Pancreas (tissue), 10 donors: ENCODE measurements around the gene PIGB. TPM values are rescaled to one million over a fixed set of nuclear protein-coding genes. Genes with fewer than 3 reads are reported as not detected.

Experiments
- ATAC-seq, 4 donors: fragments of 200-7000 bp; cut with Tn5 transposase; one replicate each; pipeline versions ENCODE4 v1.8.0 to v1.9.1; 2020; ENCODE audit warnings: mild to moderate bottlenecking in 4 of 4, moderate library complexity in 4 of 4
- DNase-seq, 6 donors: peaks; one replicate each; pipeline ENCODE4 v3.0.0-alpha.2; 2020
- FAIRE-seq: peaks from 2 replicates; lab custom pipeline; 2012; peaks lifted over from hg19 to GRCh38; lab: Jason Lieb, UNC
- H3K27ac ChIP-seq, 4 donors: fragments of 200-600 bp; sonication (generic); 1 replicate in 3 of 4; 2 replicates in 1 of 4; pipeline versions ENCODE4 v1.5.0 to v1.8.0; 2020
- H3K27me3 ChIP-seq, 4 donors: fragments of 200-600 bp; one replicate each; pipeline ENCODE4 v1.8.0; 2021
- H3K36me3 ChIP-seq, 3 donors: fragments of 200-600 bp; sonication (generic) in 1 of 3; one replicate each; pipeline versions ENCODE4 v1.5.0 to v1.8.0; 2020 to 2021
- H3K4me1 ChIP-seq, 3 donors: fragments of 200-600 bp; one replicate each; pipeline ENCODE4 v1.8.0; 2021
- H3K4me3 ChIP-seq, 4 donors: fragments of 200-600 bp; sonication (generic) in 2 of 4; one replicate each; pipeline versions ENCODE4 v1.5.0 to v1.8.0; 2020 to 2021
- H3K9me3 ChIP-seq, 4 donors: fragments of 200-600 bp; one replicate each; pipeline ENCODE4 v1.8.0; 2021
- WGBS, 2 donors: extraction: QIAGEN DNeasy Blood & Tissue Kit; methylation state at CpG; one replicate each; pipeline ENCODE4 v1.1.7; 2013; 5-methylcytosine and 5-hydroxymethylcytosine counted together
- intact Hi-C, 3 donors: fragments of 100-400 bp; cut with DNase I; formaldehyde crosslinking; loops; one replicate each; pipeline versions ENCODE4 v1.11.1 to v1.14.2; 2022
- polyA plus RNA-seq, 2 donors: library from polyadenylated mRNA; stranded (reverse); fragments of 200-250 nt; gene quantifications; one replicate each; pipeline ENCODE4 v1.2.3, GENCODE V29; 2013
- total RNA-seq, 6 donors: library from RNA; stranded (reverse); fragmentation: NEBNext Ultra II Directional in 4 of 6; extraction: Animal tissue kit (Norgen Biotek cat#: 25700) in 4 of 6; gene quantifications; one replicate each; pipeline versions ENCODE4 v1.2.1 to v1.2.4, GENCODE V29; 2021 to 2023
- TF ChIP-seq, protein P1 (sequence below), 4 donors: fragments of 200-600 bp; sonication (generic) in 3 of 4; IDR thresholded peaks; one replicate each; pipeline versions ENCODE4 v1.5.0 to v1.8.0; 2021; ENCODE audit warnings: antibody characterized with exemption in 4 of 4
- donor health status: healthy with polysubstance abuse.
- donor health status: DM: no; HTN: no; CAD: no; lungs with moderate emphysema.
- donor health status: DM: no; HTN: no; CAD: no.
- donor health status: control.
- donor health status: control.
- donor health status: Bipolar disorder and iron deficiency.
- donor health status: DM: yes; HTN: yes; CAD: no.
- donor health status: DM: no; HTN: no; CAD: no.
- donor health status: DM: no; HTN: no; CAD: no.
- donor health status: DM: yes; HTN: yes; CAD: no.

PIGB gene
- total and polyA plus RNA-seq, 8 donors: 3.4 to 13.1 (median 6.0) TPM

DNA sequence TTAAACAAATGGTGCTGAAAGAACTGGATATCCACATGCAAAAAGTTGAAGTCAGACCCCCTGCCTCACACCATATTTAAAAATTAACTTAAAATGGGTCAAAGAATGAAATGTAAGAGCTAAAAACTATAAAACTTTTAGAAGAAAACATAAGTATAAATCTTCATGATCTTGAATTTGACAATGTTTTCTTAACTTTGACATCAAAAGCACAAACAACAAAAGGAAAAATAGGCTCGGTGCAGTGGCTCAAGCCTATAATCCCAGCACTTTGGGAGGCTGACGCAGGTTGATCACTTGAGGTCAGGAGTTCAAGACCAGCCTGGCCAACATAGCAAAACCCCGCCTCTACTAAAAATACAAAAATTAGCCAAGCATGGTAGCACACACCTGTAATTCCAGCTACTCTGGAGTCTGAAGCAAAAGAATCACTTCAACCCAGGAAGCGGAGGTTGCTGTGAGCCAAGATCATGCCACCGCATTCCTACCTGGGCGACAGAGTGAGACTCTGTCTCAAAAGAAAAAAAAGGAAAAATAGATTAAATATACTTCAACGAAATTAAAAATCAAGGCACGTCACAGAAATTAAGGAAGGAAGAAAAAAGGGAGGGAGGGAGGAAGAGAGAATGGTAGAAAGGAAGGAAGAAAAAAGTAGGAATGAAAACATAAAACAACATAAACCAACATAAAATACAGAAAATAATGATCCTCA is 30.9 kb upstream of the PIGB start:
- no peak for FAIRE-seq

DNA sequence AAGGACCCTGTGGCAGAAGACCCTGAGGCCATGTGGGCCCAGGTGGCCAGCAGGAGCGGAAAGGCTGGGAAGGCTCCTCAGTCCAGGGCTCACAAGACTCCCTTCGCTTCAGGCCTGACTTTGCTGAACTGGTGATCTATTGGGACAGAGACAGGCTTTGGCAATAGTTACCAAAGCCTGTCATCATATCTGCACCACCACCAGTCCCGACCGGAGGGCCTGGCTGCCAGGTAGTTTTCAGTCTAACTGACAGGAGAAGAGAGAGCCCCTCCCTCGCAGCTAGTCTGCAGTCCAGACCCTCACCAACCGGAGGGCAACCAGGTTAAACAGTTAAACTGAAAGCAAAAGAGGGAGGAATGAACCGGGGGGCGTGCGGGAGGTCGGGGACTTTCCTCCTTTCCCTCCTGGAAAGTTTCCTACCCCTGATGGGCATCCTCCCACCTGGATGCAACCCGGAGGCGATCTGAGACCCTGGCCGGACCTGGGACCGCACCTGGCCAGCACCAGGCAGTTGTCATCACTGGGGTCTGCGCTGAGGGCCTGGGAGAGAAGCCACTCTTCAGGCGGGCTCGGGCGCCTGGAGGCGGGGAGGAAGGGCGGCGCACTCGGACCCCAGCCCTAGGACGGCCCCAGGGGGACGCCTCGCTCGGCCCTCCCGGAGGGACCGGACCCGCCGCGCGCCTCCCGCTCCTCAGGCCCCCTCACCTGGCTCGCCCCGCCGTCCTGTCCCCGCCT is 29.8 kb upstream of the PIGB start:
- Histone ChIP-seq H3K4me1 (peaks cover 8 to 18% (median 15%) of the 10 kb centered on the region in 3 donors), H3K4me3 (peak overlapping the region; percentile 53 to 88 (median 76)), H3K27me3 (no peaks in the 10 kb centered on the region), H3K9me3 (no peaks in the 10 kb centered on the region), H3K27ac (peak overlapping the region; percentile 86 to 88 (median 88)), H3K36me3 (no peaks in the 10 kb centered on the region)
- 1% methylated on average over 37 of the region's 37 CpGs for whole genome bisulfite sequencing, 2 donors
- peak; percentile 17 to 86 (median 46) for DNase-seq
- TF ChIP-seq, protein P1, sequence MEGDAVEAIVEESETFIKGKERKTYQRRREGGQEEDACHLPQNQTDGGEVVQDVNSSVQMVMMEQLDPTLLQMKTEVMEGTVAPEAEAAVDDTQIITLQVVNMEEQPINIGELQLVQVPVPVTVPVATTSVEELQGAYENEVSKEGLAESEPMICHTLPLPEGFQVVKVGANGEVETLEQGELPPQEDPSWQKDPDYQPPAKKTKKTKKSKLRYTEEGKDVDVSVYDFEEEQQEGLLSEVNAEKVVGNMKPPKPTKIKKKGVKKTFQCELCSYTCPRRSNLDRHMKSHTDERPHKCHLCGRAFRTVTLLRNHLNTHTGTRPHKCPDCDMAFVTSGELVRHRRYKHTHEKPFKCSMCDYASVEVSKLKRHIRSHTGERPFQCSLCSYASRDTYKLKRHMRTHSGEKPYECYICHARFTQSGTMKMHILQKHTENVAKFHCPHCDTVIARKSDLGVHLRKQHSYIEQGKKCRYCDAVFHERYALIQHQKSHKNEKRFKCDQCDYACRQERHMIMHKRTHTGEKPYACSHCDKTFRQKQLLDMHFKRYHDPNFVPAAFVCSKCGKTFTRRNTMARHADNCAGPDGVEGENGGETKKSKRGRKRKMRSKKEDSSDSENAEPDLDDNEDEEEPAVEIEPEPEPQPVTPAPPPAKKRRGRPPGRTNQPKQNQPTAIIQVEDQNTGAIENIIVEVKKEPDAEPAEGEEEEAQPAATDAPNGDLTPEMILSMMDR (IDR thresholded peaks at IDR 0.05): no peak
- ATAC-seq: peak; percentile 26 to 44 (median 40)
- FAIRE-seq: no peak
- intact Hi-C loops: no loop called here

More for the DNA sequence above, 30.9 kb upstream of the PIGB start:
- TF ChIP-seq, protein P1 (IDR thresholded peaks at IDR 0.05): no peak
- intact Hi-C loops: no loop called here
- 39 to 80% methylated on average over 8 of the region's 8 CpGs for WGBS, 2 donors
- Histone ChIP-seq H3K36me3 (no peaks in the 10 kb centered on the region), H3K9me3 (no peaks in the 10 kb centered on the region), H3K4me3 (peak overlapping the region; percentile 53 to 88 (median 76)), H3K27ac (peak overlapping the region in 2 of 4 donors; percentile 86 to 87), H3K4me1 (peaks cover 12 to 28% (median 17%) of the 10 kb centered on the region in 3 donors), H3K27me3 (no peaks in the 10 kb centered on the region)
- DNase-seq: no peak
- ATAC-seq: no peak

DNA sequence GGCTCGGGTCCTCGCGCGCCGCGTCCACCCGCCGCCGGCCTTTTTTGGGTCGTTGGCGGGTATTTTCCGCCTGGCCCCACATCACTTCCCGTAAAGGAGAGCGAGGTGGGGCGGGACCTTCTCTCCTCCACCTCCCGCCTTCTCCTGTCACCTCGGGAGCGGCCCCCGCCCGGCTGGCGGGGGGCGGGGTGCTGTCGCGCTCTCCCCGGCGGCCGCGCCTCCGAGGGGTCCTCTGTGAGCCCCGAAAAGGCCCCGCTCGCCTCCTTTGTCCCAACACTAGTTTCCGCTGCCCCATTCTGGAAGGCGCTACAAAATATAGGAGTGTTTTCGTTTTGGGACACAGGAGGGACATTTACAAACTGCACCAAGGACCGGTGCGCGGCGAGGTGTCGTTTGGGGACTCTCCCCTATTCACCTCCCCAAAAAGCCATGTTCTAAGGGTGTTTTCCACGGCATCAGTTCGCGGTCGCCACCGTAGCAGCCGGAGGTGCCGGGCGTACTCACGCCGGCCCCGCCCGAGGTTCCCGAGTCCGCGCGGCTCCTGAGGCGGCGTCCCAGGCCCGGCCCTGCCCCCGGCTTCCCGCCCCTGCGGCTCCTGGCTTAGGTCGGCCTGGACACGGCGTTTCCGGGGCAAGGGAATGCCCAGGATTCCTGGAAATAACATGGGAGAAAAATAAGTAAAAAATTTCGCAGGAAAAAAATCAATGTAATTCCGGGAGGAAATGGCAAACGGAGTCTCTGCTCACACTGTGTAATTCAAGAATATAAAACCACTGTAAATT is 29.1 kb upstream of the PIGB start, which contains the start of gene RAB27A:
TSS of gene RAB27A (minus strand) at position 68 of the 782 bp plus-strand sequence. CDS start 54,879 bp downstream, outside the sequence.
- intact Hi-C loops: loop anchor here in 1 of 3 donors (5.0 kb wide), 1 partner anchor 73 kb away; no protein-coding TSS in a partner anchor

DNA sequence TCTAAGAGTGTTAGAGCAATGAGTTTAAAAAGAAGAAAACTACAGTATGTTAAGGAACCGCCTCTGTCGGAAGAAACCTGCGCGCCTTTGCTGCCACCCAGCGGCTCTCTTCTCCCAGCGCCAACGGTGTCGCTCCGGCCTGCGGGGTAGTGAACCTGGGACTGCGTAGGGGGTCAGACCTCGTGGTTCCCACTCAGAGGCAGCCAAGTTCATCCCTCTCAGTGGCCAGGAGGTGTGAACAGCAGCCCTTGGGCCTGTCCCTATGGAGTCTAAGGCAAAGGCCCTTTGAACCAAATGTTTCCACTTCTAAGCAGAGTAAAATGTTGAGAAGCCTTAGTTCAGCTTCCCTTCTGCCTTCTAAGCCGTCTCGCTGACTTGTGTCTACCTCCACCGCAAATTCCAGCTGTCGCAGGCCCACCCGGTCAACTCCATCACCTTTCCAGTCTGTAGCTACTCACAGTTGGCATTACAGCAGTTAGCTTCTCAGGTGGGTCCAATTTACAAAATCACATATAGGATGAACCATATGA is 28.4 kb upstream of the PIGB start:
- no peaks in the 10 kb centered on the region for H3K27me3 ChIP-seq
- no peaks in the 10 kb centered on the region for H3K9me3 ChIP-seq
- peak; percentile 73 to 91 (median 82) for DNase-seq
- intact Hi-C loops: loop anchor here in 1 of 3 donors (5.0 kb wide), 1 partner anchor 73 kb away; no protein-coding TSS in a partner anchor
- TF ChIP-seq, protein P1 (IDR thresholded peaks at IDR 0.05): peak; percentile 38 to 81 (median 76)
- H3K36me3 ChIP-seq: no peaks in the 10 kb centered on the region
- 15 to 17% methylated on average over 17 of the region's 17 CpGs for WGBS, 2 donors
- H3K4me1 ChIP-seq: peaks cover 0 to 7% (median 1%) of the 10 kb centered on the region in 3 donors
- peak overlapping the region; percentile 86 to 88 (median 88) for H3K27ac ChIP-seq
- peak; percentile 83 to 92 (median 86) for ATAC-seq
- peak overlapping the region; percentile 53 to 88 (median 76) for H3K4me3 ChIP-seq
- no peak for FAIRE-seq

More for the DNA sequence above, 29.1 kb upstream of the PIGB start, which contains the start of gene RAB27A:
- DNase-seq (peak; percentile 77 to 90 (median 82)), FAIRE-seq (no peak), ATAC-seq (peak; percentile 87 to 92 (median 90))
- H3K27me3 ChIP-seq: no peaks in the 10 kb centered on the region
- peaks cover under 1 to 13% (median 8%) of the 10 kb centered on the region in 3 donors for H3K4me1 ChIP-seq
- H3K36me3 ChIP-seq: no peaks in the 10 kb centered on the region
- H3K27ac ChIP-seq: peak within 1 kb of the TSS; percentile 86 to 88 (median 88)
- H3K4me3 ChIP-seq: peak within 1 kb of the TSS; percentile 53 to 88 (median 76)
- TF ChIP-seq, protein P1 (IDR thresholded peaks at IDR 0.05): no peak
- WGBS, 2 donors: 0% methylated on average over 55 to 69 of the region's 69 CpGs
- H3K9me3 ChIP-seq: no peaks in the 10 kb centered on the region
